H1 (cell line): ENCODE measurements around the gene CREB3L1. TPM values are rescaled to one million over a fixed set of nuclear protein-coding genes. Genes with fewer than 3 reads are reported as not detected.

Experiments
- ASH2L ChIP-seq: fragments of 200-600, 300-600 bp; sonication (generic); IDR thresholded peaks from one replicate; pipeline ENCODE4 v1.7.1; 2017; ENCODE audit warnings: low read length
- CBX8 ChIP-seq: fragments of 300-800, 300-1000 bp; sonication (generic); IDR thresholded peaks from 2 replicates; pipeline ENCODE4 v1.7.1; 2016; ENCODE audit warnings: low read depth, low read length, borderline replicate concordance
- E2F6 ChIP-seq: IDR thresholded peaks from 2 replicates; pipeline ENCODE4 v1.6.1; 2012; ENCODE audit warnings: inconsistent platforms
- GTF2F1 ChIP-seq: IDR thresholded peaks from 2 replicates; pipeline ENCODE4 v1.6.1; 2012; ENCODE audit warnings: low read depth, low read length, improper control_type of control experiment, borderline replicate concordance
- HDAC6 ChIP-seq: IDR thresholded peaks from one replicate; pipeline ENCODE4 v1.7.1; 2012; ENCODE audit warnings: low read depth, mild to moderate bottlenecking, inconsistent platforms, low read length, moderate library complexity
- POLR2A ChIP-seq, 2 experiments: IDR thresholded peaks; 1 replicate in 1 of 2; 2 replicates in 1 of 2; pipeline ENCODE4 v1.6.1; 2011; ENCODE audit warnings: low read depth in 2 of 2, low read length in 2 of 2, mild to moderate bottlenecking in 2 of 2; ENCODE audit errors: control extremely low read depth in 1 of 2
- SP1 ChIP-seq: IDR thresholded peaks from 2 replicates; pipeline ENCODE4 v1.6.1; 2011; ENCODE audit warnings: low read depth, low read length
- TAF1 ChIP-seq: IDR thresholded peaks from 2 replicates; pipeline ENCODE4 v1.6.1; 2011; ENCODE audit warnings: mild to moderate bottlenecking, low read depth, low read length
- TEAD4 ChIP-seq: IDR thresholded peaks from 2 replicates; pipeline ENCODE4 v1.6.1; 2012; ENCODE audit warnings: low read depth, low read length, inconsistent platforms, mixed read lengths
- polyA plus RNA-seq, 7 experiments: library from polyadenylated mRNA; depleted of rRNA in 3 of 7; stranded (reverse) in 5 of 7; unstranded in 2 of 7; fragments of >200 nt in 5 of 7; fragments of 200-250 nt in 2 of 7; gene quantifications; 1 replicate in 5 of 7; 2 replicates in 1 of 7; 4 replicates in 1 of 7; pipeline versions ENCODE4 v1.2.1 to v1.2.3, GENCODE V29; 2011 to 2013; ENCODE audit warnings: missing spikeins in 2 of 7, mixed read lengths in 2 of 7
- total RNA-seq: library from RNA; stranded (reverse); fragmentation: NEBNext Ultra II Directional; extraction: Animal tissue kit (Norgen Biotek cat#: 25700); gene quantifications from 2 replicates; pipeline ENCODE4 v1.2.1, GENCODE V29; 2021

The CREB3L1 gene
- total and polyA plus RNA-seq, 2 of the 8 experiments (the other 6 are each of a cell fraction or from before 2014, with no cell fraction given), result 4.1 to 12.7 TPM

- TF ChIP-seq CBX8 (no peak), GTF2F1 (no peak), TEAD4 (0 out of 2 replicates have a peak, but pooled peaks have one; percentile 8), POLR2A (IDR thresholded peaks at IDR 0.05; ENCODE audit: control extremely low read depth in 1 of 2, low read depth in 2 of 2, low read length in 2 of 2) (peak; percentile 71 to 89), ASH2L (peak; percentile 80), TAF1 (peak; percentile 66), HDAC6 (no peak), SP1 (peak; percentile 80), E2F6 (peak; percentile 89)
Observed at GRCh38 chr11:46295312-46296058, 18.0 kb downstream of the CREB3L1 start (continued).
